ENCODE measurements around the gene CASTOR2. TPM values are rescaled to one million over a fixed set of nuclear protein-coding genes. Genes with fewer than 3 reads are reported as not detected.
"Not testable (repeated sequence)": the region's sequence is repeated elsewhere in the genome, so short reads cannot be mapped to it uniquely, and the experiment has no call there.

CASTOR2 gene
- total RNA-seq, 2 experiments from 2014 or later, result 2.5 TPM

GRCh38 chr7:75064291-75064690 lies 99.8 kb downstream of the CASTOR2 start:
- Mint-ChIP-seq H3K4me1 (peaks cover 3% of the 10 kb centered on the region), H3K4me3 (no peak overlapping the region), H3K36me3 (ENCODE audit: low read depth) (peaks cover 50% of the 10 kb centered on the region), H3K9me3 (ENCODE audit: low read depth) (no peaks in the 10 kb centered on the region), H3K27me3 (no peaks in the 10 kb centered on the region), H3K27ac (no peak overlapping the region)
- intact Hi-C loops (cut with DNase I, micrococcal nuclease), result no loop called here
- POLR2A ChIA-PET, result no interaction called here
- DNase-seq, result no peak
- ATAC-seq, result no peak
- CTCF ChIA-PET, result no interaction called here

DNA sequence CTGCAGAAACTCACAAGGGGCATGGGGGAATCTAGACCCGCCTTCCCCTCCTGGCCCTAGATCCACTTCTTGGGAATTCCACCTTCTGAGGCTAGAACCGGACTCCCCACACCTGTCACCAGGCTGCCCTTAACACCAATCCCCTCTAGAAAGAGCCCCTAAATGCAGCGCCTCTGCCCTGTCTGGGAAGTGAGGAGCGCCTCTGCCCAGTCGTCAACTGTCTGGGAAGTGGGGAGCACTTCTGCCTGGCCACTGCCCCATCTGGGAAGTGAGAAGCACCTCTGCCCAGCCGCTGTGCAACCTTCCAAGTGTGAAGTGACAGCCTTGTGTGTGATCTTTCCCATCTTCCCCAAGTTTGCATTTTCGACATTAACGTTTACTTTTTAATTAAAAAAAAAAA lies 100.3 kb downstream of the CASTOR2 start:
- ChIA-PET POLR2A (no interaction called here), CTCF (no interaction called here)
- no peak for ATAC-seq
- intact Hi-C loops (cut with DNase I, micrococcal nuclease), result no loop called here
- Mint-ChIP-seq H3K9me3 (ENCODE audit: low read depth) (no peaks in the 10 kb centered on the region), H3K4me1 (peaks cover 3% of the 10 kb centered on the region), H3K27ac (no peak overlapping the region), H3K4me3 (no peak overlapping the region), H3K36me3 (ENCODE audit: low read depth) (peaks cover 52% of the 10 kb centered on the region), H3K27me3 (no peaks in the 10 kb centered on the region)
- DNase-seq, result no peak

- CTCF ChIA-PET, result no interaction called here
- Mint-ChIP-seq H3K27me3 (no peaks in the 10 kb centered on the region), H3K27ac (no peak overlapping the region), H3K4me3 (no peak overlapping the region), H3K36me3 (ENCODE audit: low read depth) (peaks cover 52% of the 10 kb centered on the region), H3K4me1 (peaks cover 3% of the 10 kb centered on the region), H3K9me3 (ENCODE audit: low read depth) (no peaks in the 10 kb centered on the region)
- no peak for DNase-seq
- ATAC-seq, result no peak
- intact Hi-C loops (cut with DNase I, micrococcal nuclease), result no loop called here
- POLR2A ChIA-PET, result no interaction called here
Observed at GRCh38 chr7:75066521-75066920, 102.0 kb downstream of the CASTOR2 start.

DNA sequence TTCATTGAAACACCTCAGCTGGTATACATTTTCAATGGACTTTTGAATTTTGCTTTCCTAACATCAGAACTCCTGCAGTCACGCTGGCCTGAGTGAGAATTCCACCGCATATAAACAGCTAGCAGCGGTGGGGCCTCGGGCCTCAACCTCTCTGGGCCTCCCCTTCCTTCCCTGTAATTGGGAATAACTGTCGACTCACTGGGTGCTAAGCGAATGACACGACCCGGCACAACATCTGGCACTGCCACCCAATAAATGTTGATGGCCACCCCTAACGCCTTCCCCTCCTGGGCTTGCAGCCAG lies 108.4 kb downstream of the CASTOR2 start:
- Mint-ChIP-seq H3K4me3 (peak overlapping the region; percentile 95), H3K36me3 (ENCODE audit: low read depth) (peaks cover 24% of the 10 kb centered on the region), H3K4me1 (peaks cover 11% of the 10 kb centered on the region), H3K9me3 (ENCODE audit: low read depth) (no peaks in the 10 kb centered on the region), H3K27ac (peak overlapping the region; percentile 90), H3K27me3 (no peaks in the 10 kb centered on the region)
- DNase-seq (no peak), ATAC-seq (peak; percentile 4)
- intact Hi-C loops (cut with DNase I, micrococcal nuclease), result loop anchor here in 1 of 2 experiments (5.0 to 10.0 kb wide), 3 partner anchors 452 to 664 kb away; partner anchors contain the start of gene HIP1
- ChIA-PET CTCF (no interaction called here), POLR2A (no interaction called here)

DNA sequence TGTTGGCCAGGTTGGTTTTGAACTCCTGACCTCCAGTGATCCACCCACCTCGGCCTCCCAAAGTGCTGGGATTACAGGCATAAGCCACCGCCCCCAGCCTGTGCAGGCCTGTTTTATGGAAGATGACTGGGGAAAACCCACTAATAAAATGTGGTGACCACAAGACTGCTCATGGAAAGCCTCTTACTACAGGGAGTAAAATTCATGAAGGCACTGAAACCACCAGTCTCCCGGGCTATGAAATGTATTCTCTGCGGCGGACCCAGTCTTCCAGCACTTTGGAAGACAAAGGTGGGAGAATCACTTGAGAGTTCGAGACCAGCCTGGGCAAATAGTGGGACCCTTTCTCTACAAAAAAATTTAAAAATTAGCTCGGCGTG lies 109.7 kb downstream of the CASTOR2 start:
- Mint-ChIP-seq H3K4me3 (peak overlapping the region; percentile 95), H3K4me1 (peaks cover 11% of the 10 kb centered on the region), H3K36me3 (ENCODE audit: low read depth) (peaks cover 15% of the 10 kb centered on the region), H3K27ac (peak overlapping the region; percentile 89)
- ATAC-seq; POLR2A ChIA-PET; H3K9me3 Mint-ChIP-seq (ENCODE audit: low read depth); CTCF ChIA-PET; DNase-seq; H3K27me3 Mint-ChIP-seq: not testable (repeated sequence)
- intact Hi-C loops (cut with DNase I, micrococcal nuclease), result loop anchor here in 1 of 2 experiments (5.0 to 10.0 kb wide), 3 partner anchors 451 to 663 kb away; partner anchors contain the start of gene HIP1

Other genes starting within 250 kb of the CASTOR2 start
- under 1 TPM; 0.35 to 0.78 TPM for gene NCF1, start 190.7 kb upstream of the CASTOR2 start, total RNA-seq
- 1 to 10 TPM; 2.6 to 4.3 TPM for gene GTF2IRD2, start 113.1 kb upstream of the CASTOR2 start, total RNA-seq
- gene RCC1L, start 109.1 kb downstream of the CASTOR2 start, total RNA-seq, result 10 to 100 TPM; 35.9 to 52.1 TPM
- 1 to 10 TPM; 7.3 to 7.8 TPM for gene GTF2IRD2B, start 127.9 kb downstream of the CASTOR2 start, total RNA-seq

All from activated CD4-positive, alpha-beta T cell treated with anti-CD3 and anti-CD28 coated beads for 36 hours (primary cell).